ENCODE data around the gene C9orf43.
A peak's percentile ranks its signal among the peaks of the same experiment; 100 is the strongest.
"Not testable (repeated sequence)": the region's sequence is repeated elsewhere in the genome, so short reads cannot be mapped to it uniquely, and the experiment has no call there.

Gene C9orf43

GRCh38 chr9:113425072-113425471, 14.5 kb downstream of the C9orf43 start:
- DNase-seq: no peak

GRCh38 chr9:113426701-113427100, 16.2 kb downstream of the C9orf43 start:
- no peak for DNase-seq

DNA sequence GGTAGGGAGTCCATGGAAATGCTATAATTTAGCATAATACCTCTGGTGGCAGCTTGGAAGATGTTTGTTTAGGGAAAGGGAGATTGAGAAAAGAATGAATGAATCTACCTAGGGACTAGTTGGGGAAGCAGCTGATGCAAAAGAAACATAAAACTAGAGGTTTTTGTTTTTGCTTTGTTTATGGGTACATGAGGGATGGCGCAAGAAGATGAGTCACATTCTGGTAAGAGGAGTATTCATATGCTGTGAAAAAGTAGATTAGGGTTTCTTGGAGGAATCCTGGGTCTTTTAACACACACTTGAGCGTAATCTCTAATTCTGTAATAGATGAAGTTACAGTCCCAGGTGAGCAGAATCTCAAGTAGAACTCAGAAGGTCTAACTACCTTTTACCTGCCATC, 17.1 kb downstream of the C9orf43 start:
- no peak for DNase-seq

DNA sequence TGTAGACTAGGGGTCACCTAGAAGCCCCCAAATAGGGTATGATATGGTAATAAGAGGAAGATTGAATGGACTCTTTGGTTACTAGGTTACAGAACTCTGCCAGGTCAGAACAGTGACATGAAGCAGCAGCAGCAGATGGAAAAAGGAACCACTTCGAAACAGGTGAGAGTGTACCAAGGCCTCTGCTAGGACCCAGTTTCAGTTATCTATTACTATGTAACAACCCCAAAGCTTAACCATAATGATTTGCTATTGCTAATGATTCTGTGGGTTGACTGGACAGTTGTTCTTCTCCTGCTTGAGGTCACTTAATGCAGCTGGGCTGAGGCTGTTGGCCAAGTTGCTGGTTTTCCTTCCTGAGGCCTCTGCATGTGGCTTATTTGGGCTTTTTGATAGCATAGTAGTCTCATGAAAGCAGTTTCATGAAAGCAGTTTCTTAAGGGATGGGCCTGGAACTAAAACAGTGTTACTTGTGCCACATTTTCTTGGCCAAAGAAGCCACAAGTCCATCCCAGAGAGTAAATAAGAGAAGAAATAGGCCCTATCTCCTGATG, 17.6 kb downstream of the C9orf43 start:
- DNase-seq: no peak

GRCh38 chr9:113431191-113431590, 20.6 kb downstream of the C9orf43 start:
- no peak for DNase-seq

DNA sequence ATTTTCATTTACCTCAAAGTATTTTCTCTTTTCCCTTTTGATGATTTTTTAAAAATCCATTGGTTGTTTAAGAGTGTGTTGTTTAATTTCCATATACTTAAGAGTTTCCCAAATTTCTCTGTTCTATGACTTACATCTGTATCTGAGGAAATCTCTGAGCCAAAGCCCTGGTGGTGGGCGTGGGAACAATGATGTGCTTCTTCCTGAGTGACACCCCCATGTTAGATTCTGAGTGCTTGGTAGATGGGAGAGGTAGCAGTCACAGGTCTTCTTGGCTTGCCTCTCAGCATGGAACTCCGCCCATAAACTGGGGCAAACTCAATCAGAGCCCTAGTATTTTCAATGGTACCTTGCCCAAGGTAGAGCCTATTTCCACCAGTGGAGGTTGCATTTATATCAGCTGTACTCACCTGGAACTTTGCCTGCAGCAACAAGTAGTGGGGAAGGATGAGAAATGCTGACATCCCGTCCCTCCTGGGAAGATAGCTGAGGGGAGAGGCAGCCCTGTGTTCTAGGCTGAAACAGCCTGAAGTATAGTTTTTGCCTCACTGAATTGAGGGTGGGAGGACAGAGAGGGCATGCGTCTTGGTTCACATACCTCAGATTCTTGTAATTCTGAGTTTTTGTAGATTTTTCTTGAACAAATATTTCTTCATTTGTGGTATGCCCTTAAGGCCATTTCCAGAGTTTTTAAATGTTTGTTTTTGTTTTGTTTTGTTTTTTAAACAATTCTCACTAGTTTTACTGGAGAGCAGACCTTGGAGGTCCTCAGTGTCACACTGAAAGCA, 26.4 kb downstream of the C9orf43 start:
- no peak for DNase-seq

GRCh38 chr9:113437716-113438115, 27.2 kb downstream of the C9orf43 start:
- DNase-seq: not testable (repeated sequence)

GRCh38 chr9:113444736-113445135, 34.2 kb downstream of the C9orf43 start:
- DNase-seq: no peak

GRCh38 chr9:113446323-113446740, 35.8 kb downstream of the C9orf43 start:
- DNase-seq: peak; percentile 52

DNA sequence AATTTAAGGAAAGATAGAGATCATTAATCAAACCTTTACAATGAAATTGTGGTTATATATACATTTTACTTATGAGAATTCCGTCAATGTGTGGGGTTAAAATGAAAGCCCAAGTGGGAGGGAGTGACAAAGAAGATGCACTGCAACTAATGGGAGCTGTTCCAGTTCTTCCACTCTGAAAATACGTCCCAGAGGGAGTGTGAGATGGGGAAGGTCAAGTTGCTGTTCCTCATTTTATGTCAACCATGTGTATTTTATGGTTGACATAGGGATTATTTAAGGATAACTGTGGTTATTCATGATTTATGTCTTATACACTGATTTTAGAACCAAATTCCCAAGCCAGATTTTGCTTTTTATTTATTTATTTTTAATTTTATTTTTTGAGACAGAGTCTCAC, 38.8 kb downstream of the C9orf43 start:
- DNase-seq: no peak

DNA sequence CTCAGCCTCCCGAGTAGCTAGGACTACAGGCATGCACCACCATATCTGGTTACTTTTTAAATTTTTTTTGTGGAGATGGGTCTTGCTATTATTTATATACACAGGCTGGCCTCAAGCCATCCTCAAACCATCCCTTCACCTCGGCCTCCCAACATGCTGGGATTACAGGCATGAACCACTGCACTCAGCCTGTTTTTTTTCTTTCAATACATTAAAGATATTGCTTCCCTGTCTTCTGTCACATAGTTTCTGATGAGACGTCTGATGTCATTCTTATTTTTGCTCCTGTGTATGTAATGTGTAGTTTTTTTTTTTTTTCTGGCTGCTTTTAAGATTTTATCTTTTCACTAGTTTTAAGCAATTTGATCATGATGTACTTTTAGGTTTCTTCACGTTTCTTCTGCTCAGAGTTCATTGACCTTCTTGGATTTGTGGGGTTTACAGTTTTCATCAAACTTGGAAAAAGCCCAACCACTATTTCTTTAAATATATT, 41.6 kb downstream of the C9orf43 start:
- no peak for DNase-seq

GRCh38 chr9:113454914-113455761, 44.6 kb downstream of the C9orf43 start:
- DNase-seq: peak; percentile 20

- no peak for DNase-seq
Measured at GRCh38 chr9:113456235-113456634, 45.7 kb downstream of the C9orf43 start.

- no peak for DNase-seq
Measured at GRCh38 chr9:113461285-113461684, 50.7 kb downstream of the C9orf43 start.

DNA sequence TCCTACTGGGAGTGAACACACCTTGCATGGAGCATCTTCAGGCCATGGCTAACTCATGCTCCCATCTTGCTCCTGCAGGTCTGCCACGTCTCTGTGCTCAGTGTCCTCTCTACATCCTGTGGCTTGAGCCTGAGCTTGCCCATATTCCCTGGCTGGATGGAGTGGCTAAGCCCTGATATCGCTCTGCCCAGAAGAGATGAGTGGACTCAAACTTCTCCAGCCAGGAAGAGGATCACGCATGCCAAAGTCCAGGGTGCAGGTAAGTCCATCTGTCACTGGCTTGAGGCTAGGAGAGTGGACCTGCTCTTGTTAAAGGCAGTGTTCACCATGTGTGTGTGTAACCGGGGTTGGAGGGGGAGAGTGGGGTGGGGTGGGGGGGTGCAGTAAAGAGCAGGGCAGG, 51.4 kb downstream of the C9orf43 start:
- no peak for DNase-seq

- DNase-seq: no peak
Measured at GRCh38 chr9:113462781-113463286, 52.3 kb downstream of the C9orf43 start.

GRCh38 chr9:113463418-113464285, 53.1 kb downstream of the C9orf43 start, which contains the start of gene RGS3:
Gene RGS3 (plus strand): TSS chr9:113463727. CDS start chr9:113463803, 76 bp downstream.
- peak; percentile 88 for DNase-seq

DNA sequence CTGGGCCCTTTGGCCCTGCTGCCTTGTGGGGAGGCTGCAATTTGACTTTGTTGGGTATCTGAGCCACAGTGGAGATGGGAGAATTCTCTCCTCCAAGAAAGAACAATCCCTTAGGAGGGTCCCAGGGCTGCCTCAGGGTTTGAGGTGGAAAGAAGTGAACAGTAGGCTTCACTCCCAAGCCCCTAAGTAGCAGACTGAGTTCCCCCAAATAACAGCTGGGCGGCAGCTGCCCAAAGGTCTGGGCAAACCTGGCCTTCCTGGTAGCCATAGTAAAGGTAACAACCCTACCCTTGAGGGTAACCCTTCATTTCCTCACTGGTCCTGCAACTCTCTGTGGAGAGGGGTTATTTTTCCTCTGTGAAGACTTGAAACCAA, 53.7 kb downstream of the C9orf43 start:
- DNase-seq: no peak

- DNase-seq: no peak
Measured at GRCh38 chr9:113465599-113466140, 55.1 kb downstream of the C9orf43 start.

GRCh38 chr9:113467183-113467582, 56.6 kb downstream of the C9orf43 start:
- DNase-seq: no peak

GRCh38 chr9:113468716-113469448, 58.3 kb downstream of the C9orf43 start:
- no peak for DNase-seq

All from NCI-H2029 (cell line).